RWPE2 (cell line): ENCODE data around the gene TULP4.

Experiments
- ATAC-seq: fragments of 200-7000 bp; cut with Tn5 transposase; 3 replicates; pipeline ENCODE4 v1.9.1; 2021; ENCODE audit warnings: low read depth
- DNase-seq: peaks from one replicate; pipeline ENCODE4 v3.0.0-alpha.2; 2020; ENCODE audit warnings: low spot score
- H3K27ac ChIP-seq: fragments of 450-650 bp; 2 replicates; pipeline ENCODE4 v1.5.1; 2017; ENCODE audit warnings: mild to moderate bottlenecking; ENCODE audit not compliant: poor library complexity, severe bottlenecking
- H3K27me3 ChIP-seq: fragments of 250-450 bp; sonication (Bioruptor Pico); 2 replicates; pipeline ENCODE4 v1.5.1; 2021; ENCODE audit warnings: mild to moderate bottlenecking, moderate library complexity; ENCODE audit not compliant: insufficient read depth, poor library complexity, severe bottlenecking
- H3K36me3 ChIP-seq: fragments of 250-450 bp; sonication (Bioruptor Pico); 2 replicates; pipeline ENCODE4 v1.5.1; 2020; ENCODE audit warnings: low read depth, mild to moderate bottlenecking, moderate library complexity
- H3K4me1 ChIP-seq: fragments of 250-450 bp; sonication (Bioruptor Pico); 2 replicates; pipeline ENCODE4 v1.5.1; 2021; ENCODE audit warnings: mild to moderate bottlenecking, moderate library complexity; ENCODE audit not compliant: insufficient read depth, poor library complexity, severe bottlenecking
- H3K4me3 ChIP-seq: fragments of 250-450 bp; sonication (Bioruptor Pico); 2 replicates; pipeline ENCODE4 v1.5.1; 2021; ENCODE audit warnings: mild to moderate bottlenecking, moderate library complexity; ENCODE audit not compliant: severe bottlenecking
- H3K9me3 ChIP-seq: fragments of 250-450 bp; sonication (Bioruptor Pico); 2 replicates; pipeline ENCODE4 v1.5.1; 2021; ENCODE audit warnings: mild to moderate bottlenecking, moderate library complexity; ENCODE audit not compliant: severe bottlenecking
- CTCF ChIP-seq: fragments of 450-650 bp; IDR thresholded peaks from one replicate; pipeline ENCODE4 v1.5.1; 2017; ENCODE audit warnings: mild to moderate bottlenecking, moderate library complexity; ENCODE audit not compliant: poor library complexity, severe bottlenecking

TULP4 gene

GRCh38 chr6:158558415-158559306, 246.4 kb downstream of the TULP4 start:
- H3K4me3 ChIP-seq, result no peak overlapping the region
- H3K36me3 ChIP-seq, result no peaks in the 10 kb centered on the region; the same call in 1 of the 2 replicates
- no peaks in the 10 kb centered on the region for H3K9me3 ChIP-seq
- H3K27ac ChIP-seq, result no peak overlapping the region
- TF ChIP-seq CTCF, result no peak
- no peaks in the 10 kb centered on the region for H3K27me3 ChIP-seq
- peaks cover 5% of the 10 kb centered on the region for H3K4me1 ChIP-seq
- DNase-seq (no peak), ATAC-seq (no peak)

GRCh38 chr6:158559338-158559894, 247.2 kb downstream of the TULP4 start:
- Histone ChIP-seq H3K4me1 (peaks cover 5% of the 10 kb centered on the region), H3K27me3 (no peaks in the 10 kb centered on the region), H3K9me3 (no peaks in the 10 kb centered on the region), H3K27ac (peak overlapping the region; percentile 62), H3K36me3 (peaks cover 6% of the 10 kb centered on the region; the same call in 1 of the 2 replicates), H3K4me3 (peak overlapping the region; percentile 95)
- ATAC-seq (no peak), DNase-seq (no peak)
- no peak for TF ChIP-seq CTCF

GRCh38 chr6:158559895-158560835, 247.9 kb downstream of the TULP4 start, which contains the start of gene TMEM181:
Gene TMEM181, plus strand, starts transcription at chr6:158560091. Its CDS starts 134 bp downstream, at chr6:158560225.
- no peaks in the 10 kb centered on the region for H3K9me3 ChIP-seq
- DNase-seq, result no peak
- peaks cover 5% of the 10 kb centered on the region for H3K4me1 ChIP-seq
- H3K27ac ChIP-seq, result peak within 1 kb of the TSS; percentile 62
- peak within 1 kb of the TSS; percentile 95 for H3K4me3 ChIP-seq
- no peaks in the 10 kb centered on the region for H3K27me3 ChIP-seq
- H3K36me3 ChIP-seq, result peaks cover 6% of the 10 kb centered on the region; the same call in 1 of the 2 replicates
- TF ChIP-seq CTCF, result peak; percentile 11
- peak; percentile 81 for ATAC-seq

- ATAC-seq (peak; percentile 47), DNase-seq (no peak)
- no peaks in the 10 kb centered on the region for H3K9me3 ChIP-seq
- H3K36me3 ChIP-seq, result peaks cover 6% of the 10 kb centered on the region; the same call in 1 of the 2 replicates
- TF ChIP-seq CTCF, result no peak
- H3K27ac ChIP-seq, result peak overlapping the region; percentile 62
- peaks cover 5% of the 10 kb centered on the region for H3K4me1 ChIP-seq
- H3K27me3 ChIP-seq, result no peaks in the 10 kb centered on the region
- H3K4me3 ChIP-seq, result peak overlapping the region; percentile 95
These were observed 248.6 kb downstream of the TULP4 start for GRCh38 chr6:158560836-158561320.
